Measurements from ENCODE around the gene ANKRD52.

DNA sequence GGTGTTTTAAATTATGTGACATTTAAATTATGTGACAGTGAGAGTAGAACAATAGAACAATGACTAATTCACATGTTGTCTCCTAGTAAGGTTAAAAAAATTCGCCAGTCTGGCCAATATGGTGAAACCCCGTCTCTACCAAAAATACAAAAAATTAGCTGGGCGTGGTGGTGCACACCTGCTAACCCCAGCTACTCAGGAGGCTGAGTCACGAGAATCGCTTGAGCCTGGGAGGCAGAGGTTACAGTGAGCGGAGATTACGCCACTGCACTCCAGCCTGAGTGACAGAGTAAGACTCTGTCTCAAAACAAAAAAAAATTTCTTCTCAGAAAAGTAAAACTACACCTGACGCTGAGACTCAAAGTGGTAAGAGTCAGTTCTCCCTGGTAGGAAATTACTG, 39.2 kb upstream of the ANKRD52 start:
- TF ChIP-seq, protein P1, sequence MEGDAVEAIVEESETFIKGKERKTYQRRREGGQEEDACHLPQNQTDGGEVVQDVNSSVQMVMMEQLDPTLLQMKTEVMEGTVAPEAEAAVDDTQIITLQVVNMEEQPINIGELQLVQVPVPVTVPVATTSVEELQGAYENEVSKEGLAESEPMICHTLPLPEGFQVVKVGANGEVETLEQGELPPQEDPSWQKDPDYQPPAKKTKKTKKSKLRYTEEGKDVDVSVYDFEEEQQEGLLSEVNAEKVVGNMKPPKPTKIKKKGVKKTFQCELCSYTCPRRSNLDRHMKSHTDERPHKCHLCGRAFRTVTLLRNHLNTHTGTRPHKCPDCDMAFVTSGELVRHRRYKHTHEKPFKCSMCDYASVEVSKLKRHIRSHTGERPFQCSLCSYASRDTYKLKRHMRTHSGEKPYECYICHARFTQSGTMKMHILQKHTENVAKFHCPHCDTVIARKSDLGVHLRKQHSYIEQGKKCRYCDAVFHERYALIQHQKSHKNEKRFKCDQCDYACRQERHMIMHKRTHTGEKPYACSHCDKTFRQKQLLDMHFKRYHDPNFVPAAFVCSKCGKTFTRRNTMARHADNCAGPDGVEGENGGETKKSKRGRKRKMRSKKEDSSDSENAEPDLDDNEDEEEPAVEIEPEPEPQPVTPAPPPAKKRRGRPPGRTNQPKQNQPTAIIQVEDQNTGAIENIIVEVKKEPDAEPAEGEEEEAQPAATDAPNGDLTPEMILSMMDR (IDR thresholded peaks at IDR 0.05; ENCODE audit: low read depth, low read length, poor library complexity, severe bottlenecking): no peak
- TF ChIP-seq EZH2phosphoT487 (IDR thresholded peaks at IDR 0.05; ENCODE audit: borderline replicate concordance, low read length): no peak

Data from DOHH2 (cell line).